Stromal cell of bone marrow (primary cell): ENCODE results near the gene SLX4IP.

Experiments
- DNase-seq: peaks from one replicate; pipeline ENCODE4 v3.0.0-alpha.2; 2012; ENCODE audit warnings: low read depth

Gene SLX4IP

DNA sequence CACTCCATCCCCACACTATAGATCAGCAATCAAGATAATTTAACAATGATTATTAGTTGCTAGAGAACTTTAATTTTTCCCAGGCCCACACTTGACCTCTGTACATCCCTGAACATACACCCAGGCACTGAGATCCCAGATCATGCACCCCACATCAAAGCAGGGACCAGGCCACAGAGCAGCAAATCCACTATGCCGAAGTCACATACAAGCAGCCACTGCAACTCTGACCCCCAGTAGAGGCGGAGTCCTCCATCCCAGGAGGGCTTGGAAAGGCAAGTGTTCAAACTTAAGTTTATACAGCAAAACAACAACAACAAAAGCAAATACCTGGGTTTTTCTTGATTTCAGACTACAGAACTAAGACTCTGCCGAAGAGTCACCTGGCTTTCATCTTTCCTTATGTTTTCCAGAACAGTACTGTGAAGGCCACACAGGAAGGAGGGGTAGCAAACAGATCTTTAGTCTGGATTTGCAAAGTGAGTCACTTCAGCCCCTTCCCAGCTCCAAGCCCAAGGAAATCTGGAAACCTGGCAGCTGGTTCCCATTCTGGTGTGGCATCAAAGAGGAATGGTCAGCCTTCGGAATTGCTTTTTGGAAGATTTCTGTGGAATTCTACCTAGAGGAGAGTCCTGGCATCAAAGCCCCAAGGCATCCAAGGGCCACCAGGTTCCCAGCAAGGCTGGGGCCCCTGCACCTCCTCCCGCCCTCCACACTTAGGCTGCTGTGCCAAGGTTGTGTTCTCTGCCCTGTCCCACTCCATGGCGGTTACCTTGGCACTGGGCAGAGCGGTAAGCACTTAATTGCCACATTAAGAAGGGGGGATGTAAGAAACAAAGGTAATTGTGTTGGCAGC is 231.3 kb downstream of the SLX4IP start:
- DNase-seq: no peak

GRCh38 chr20:10667077-10667401 is 231.9 kb downstream of the SLX4IP start:
- no peak for DNase-seq

GRCh38 chr20:10667560-10668167 is 232.6 kb downstream of the SLX4IP start:
- no peak for DNase-seq

GRCh38 chr20:10668677-10669368 is 233.7 kb downstream of the SLX4IP start:
- DNase-seq: no peak

DNA sequence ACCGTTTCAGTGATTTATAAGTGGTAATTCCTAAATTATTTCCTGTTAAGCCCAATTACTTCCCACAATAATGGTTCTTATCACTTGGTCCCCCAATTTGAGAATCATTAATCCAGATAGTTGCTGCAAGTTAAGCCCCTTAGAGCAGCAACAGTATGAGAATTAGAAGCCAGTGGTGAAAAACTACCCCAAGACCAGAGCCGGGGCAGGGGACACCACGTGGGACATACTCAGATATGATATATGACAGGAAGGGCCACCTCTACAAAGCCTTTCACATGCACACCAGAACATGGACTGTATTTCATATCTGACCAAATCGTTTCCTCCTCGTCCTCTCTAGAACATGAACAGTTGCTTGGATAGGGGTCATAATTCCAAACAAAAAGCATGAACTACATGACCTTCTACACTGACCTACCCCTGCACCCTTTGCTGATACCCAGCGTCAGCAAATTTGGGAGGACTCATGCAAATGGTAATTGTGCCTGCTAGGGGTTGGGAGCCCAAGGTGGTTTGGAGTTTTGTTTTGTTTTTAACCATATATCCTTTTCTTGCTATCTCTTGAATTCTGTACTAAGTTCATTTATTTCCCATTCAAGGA is 234.8 kb downstream of the SLX4IP start:
- DNase-seq: no peak

- DNase-seq: no peak
Observed at GRCh38 chr20:10670501-10671220, 235.6 kb downstream of the SLX4IP start.

DNA sequence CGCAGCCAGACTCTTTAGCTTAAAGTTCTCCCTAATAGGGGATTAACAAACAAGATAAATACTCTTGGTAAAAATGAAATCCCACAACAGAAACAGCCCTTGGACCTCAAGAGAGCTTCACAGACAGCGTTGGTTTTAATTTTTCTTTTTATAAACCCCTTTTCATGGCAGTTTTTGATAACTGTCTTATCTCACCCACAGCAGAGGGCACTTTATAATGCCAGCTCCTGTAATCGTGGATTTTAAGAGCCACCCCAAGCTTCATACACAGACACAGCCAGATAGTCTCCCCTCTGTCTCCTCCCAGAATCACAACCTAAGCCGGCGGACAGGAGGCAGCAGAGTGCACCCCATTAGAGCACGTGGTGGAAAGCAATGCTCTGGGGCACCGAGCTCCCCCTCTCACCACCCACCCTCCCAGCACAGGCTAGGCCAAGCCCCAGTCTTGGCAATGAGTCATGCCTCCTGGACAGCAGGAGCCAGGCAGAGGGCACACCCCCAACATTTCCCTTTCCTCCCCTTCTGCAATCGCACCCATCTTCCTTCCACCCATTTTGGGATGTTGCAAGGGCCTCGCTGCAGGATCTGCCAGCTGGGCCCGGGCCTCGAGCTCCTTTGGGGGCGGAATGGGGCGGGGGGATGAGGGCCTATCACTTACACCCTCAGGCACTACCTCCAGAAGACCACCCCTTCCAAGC is 236.3 kb downstream of the SLX4IP start:
- DNase-seq: peak; percentile 94

- DNase-seq: no peak
Observed at GRCh38 chr20:10671919-10672623, 237.0 kb downstream of the SLX4IP start.

GRCh38 chr20:10672624-10673127 is 237.6 kb downstream of the SLX4IP start:
- no peak for DNase-seq

GRCh38 chr20:10673176-10673841 is 238.2 kb downstream of the SLX4IP start:
- no peak for DNase-seq

- peak; percentile 90 for DNase-seq
Observed at GRCh38 chr20:10673842-10674683, 239.0 kb downstream of the SLX4IP start, which contains the start of gene JAG1. Gene JAG1 (minus strand): TSS chr20:10673999. CDS start chr20:10673530, 469 bp downstream.

- peak; percentile 36 for DNase-seq
Observed at GRCh38 chr20:10674684-10675449, 239.8 kb downstream of the SLX4IP start.

GRCh38 chr20:10675450-10675848 is 240.3 kb downstream of the SLX4IP start:
- no peak for DNase-seq

DNA sequence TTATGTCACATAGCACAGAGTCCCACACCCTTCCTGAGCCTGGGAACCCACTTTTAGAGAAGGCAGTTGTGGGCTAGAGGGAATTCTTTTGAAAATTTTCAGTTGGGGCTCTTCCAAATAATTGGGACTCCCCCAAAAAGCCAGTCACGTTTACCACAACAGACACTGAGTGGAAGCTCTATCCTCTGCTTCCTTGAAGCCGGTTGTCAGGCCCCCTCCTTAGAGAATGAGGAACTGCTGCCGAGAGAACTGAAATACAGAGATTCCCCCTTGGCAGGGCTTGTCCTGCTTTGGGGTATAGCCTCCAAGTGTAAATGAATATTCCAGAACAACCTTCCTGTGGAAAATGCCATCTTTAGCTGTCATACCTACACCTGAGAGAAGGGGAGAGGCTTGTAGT is 241.4 kb downstream of the SLX4IP start:
- DNase-seq: no peak
